Measurements from ENCODE around the gene ARL4D.

The ARL4D gene, protein sequence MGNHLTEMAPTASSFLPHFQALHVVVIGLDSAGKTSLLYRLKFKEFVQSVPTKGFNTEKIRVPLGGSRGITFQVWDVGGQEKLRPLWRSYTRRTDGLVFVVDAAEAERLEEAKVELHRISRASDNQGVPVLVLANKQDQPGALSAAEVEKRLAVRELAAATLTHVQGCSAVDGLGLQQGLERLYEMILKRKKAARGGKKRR

DNA sequence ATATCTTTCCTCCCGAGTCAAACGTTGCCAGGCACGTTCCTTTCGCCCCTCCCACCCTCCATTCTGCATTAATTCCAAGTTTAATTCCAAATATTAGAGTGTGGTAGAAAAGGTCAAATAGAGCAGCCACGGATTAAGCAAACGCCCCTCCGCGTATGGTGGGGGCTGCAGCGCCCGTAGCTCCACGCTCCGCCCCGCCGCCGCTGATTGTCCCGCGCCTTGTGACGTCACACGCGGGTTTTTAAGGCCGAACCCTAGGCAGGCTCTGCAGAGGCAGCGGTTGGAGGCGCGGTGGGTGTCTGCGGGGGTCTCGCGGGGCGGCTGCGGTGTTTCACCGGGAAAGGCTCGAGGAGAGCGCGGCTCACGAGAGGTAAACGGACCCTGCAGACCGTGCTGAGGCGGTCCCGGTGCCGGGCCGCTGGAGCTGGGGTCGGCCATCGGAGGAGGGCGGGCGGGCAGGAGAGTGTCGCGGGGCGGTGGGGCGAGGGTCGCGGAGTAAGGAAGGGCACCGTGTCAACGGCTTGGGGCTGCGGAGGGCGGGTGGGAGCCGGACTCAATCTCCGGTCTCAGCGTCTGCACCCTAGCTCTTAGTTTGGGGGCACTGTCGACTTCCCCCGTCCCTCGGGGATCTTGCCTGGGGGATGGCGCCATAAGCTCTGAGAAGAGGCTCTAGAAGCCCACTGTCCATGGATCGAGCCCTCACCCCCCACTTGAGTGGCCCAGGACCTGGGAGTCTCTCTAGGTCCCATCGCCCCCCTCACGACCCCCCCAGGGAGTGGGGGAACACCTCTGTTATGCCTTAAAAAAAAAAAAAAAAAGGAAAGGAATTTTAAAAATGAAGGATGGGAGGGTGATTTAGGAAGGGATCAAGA, at the start of gene ARL4D:
Gene ARL4D (plus strand): TSS at position 270 of the 872 bp plus-strand sequence. CDS start 740 bp downstream, outside the sequence.
- peak; percentile 55 for DNase-seq (ENCODE audit: low read depth)
- in situ Hi-C loops (cut with HindIII; ENCODE audit: low sequenced_read_pairs), result loop anchor here (5.0 kb wide), 1 partner anchor 58 kb away; no protein-coding TSS in a partner anchor
- TF ChIP-seq, protein P1, sequence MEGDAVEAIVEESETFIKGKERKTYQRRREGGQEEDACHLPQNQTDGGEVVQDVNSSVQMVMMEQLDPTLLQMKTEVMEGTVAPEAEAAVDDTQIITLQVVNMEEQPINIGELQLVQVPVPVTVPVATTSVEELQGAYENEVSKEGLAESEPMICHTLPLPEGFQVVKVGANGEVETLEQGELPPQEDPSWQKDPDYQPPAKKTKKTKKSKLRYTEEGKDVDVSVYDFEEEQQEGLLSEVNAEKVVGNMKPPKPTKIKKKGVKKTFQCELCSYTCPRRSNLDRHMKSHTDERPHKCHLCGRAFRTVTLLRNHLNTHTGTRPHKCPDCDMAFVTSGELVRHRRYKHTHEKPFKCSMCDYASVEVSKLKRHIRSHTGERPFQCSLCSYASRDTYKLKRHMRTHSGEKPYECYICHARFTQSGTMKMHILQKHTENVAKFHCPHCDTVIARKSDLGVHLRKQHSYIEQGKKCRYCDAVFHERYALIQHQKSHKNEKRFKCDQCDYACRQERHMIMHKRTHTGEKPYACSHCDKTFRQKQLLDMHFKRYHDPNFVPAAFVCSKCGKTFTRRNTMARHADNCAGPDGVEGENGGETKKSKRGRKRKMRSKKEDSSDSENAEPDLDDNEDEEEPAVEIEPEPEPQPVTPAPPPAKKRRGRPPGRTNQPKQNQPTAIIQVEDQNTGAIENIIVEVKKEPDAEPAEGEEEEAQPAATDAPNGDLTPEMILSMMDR (IDR thresholded peaks at IDR 0.05; ENCODE audit: low read depth, low read length, missing control alignments), result no peak
- H3K4me3 ChIP-seq (ENCODE audit: low read depth, low read length), result peak within 1 kb of the TSS; percentile 92

DNA sequence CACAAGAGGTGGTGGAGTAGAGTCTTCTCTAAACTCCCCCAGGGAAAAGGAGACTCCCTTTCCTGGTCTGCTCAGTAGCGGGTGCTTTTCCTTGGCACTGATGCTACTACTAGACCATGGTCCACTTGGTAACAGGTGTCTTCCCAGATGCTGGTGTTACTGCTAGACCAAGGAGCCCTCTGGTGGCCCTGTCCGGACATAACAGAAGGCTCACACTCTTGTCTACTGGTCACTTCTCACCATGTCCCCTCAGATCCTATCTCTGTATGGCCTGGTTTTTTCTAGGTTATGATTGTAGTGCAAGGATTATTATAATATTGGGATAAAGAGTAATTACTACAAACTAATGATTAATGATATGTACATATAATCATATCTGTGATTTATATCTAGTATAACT, 49.7 kb upstream of the ARL4D start:
- in situ Hi-C loops (cut with HindIII; ENCODE audit: low sequenced_read_pairs), result no loop called here
- DNase-seq (ENCODE audit: low read depth), result no peak
- TF ChIP-seq, protein P1 (IDR thresholded peaks at IDR 0.05; ENCODE audit: low read depth, low read length, missing control alignments), result no peak
- no peak overlapping the region for H3K4me3 ChIP-seq (ENCODE audit: low read depth, low read length)

DNA sequence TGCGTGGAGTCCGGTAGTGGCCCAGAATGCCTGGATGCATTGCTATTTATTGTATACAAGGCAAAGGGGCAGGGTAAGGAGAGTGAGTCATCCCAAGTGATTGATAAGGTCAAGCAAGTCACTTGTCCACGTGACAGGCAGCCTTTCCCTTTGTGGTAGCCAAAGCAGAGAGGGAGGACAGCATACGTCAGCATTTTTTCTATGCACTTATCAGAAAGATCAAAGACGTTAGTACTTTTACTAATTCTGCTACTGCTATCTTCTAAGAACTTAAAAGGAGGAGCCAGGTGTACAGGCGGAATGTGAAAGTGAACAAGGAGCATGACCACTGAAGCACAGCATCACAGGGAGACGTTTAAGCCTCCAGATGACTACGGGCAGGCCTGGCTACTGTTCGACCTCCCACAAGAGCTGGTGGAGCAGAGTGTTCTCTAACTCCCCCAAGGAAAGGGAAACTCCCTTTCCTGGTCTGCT, 47.9 kb upstream of the ARL4D start:
- no peak for DNase-seq (ENCODE audit: low read depth)
- in situ Hi-C loops (cut with HindIII; ENCODE audit: low sequenced_read_pairs), result no loop called here
- H3K4me3 ChIP-seq (ENCODE audit: low read depth, low read length), result no peak overlapping the region
- TF ChIP-seq, protein P1 (IDR thresholded peaks at IDR 0.05; ENCODE audit: low read depth, low read length, missing control alignments), result no peak

DNA sequence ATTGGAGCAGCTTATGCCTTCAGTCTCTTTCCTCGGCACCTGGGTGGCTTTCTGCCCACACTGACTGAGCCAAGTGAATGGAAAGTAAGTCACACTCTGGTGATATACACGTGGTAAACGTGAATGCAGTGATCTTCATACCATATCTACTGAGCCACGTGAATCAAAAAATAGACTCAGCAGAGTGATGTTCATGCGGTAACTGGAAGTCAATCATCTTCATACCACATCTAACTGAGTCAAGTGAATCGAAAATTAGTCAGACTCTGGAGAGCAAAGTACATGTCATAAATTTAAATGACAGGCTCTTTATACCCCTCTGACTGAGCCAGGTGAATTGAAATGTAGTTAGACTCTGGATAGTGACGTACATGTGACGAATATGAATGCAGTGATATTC, 47.1 kb upstream of the ARL4D start:
- in situ Hi-C loops (cut with HindIII; ENCODE audit: low sequenced_read_pairs), result no loop called here
- TF ChIP-seq, protein P1 (IDR thresholded peaks at IDR 0.05; ENCODE audit: low read depth, low read length, missing control alignments), result no peak
- H3K4me3 ChIP-seq (ENCODE audit: low read depth, low read length), result no peak overlapping the region
- DNase-seq (ENCODE audit: low read depth), result no peak

DNA sequence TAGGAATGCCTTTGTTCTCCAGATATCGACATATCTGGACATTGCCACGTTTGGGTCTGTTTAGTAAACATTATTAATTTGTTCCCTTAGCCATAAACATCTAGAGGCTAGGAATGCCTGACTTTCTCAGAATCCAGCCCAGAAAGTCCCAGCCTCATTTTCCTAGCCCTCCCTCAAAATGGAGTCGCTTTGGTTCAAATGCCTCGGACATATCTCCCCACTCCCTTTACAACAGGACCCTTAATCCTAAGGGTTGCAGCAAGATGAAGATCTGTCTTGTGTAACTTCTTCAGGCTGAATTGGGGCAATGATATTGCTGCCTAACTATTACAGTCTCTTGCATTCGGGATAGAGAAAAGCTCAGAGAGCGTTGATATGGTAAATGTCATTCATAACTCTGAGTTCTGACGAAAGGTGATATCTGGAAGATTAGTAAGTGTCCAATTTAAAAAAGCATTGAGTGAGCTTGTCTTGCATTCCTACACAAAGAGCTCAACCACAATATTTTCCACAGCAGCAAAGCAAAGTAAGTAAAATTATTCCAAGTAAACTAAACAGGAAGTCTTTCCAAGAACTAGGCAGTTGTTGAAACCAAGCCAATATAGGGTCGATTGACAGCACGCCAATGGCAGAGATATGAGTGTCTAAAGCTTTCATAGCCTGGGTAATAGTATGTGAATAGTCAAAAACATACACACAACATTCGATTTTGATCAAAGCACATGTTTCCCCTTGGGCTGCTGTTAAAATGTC, 46.0 kb upstream of the ARL4D start:
- in situ Hi-C loops (cut with HindIII; ENCODE audit: low sequenced_read_pairs), result no loop called here
- DNase-seq (ENCODE audit: low read depth), result no peak
- TF ChIP-seq, protein P1 (IDR thresholded peaks at IDR 0.05; ENCODE audit: low read depth, low read length, missing control alignments), result no peak

DNA sequence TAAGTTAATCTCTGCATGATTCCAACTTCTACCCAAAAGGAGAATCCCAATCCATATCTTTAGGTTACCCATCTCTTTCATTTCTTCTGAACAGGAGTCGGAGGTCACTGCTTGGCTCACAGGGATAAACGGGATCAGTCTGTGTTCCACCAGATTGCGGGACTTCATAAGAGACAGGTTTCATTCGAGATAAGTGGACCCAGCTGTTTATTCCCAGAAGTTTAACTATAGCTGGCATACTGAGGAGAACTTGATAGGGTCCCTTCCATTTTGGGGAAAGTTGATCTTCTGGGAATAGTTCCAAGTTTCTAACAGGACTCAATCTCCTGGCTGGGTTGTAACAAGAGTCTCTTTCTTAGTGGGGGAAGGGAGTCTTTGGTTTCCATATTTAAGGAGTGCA, 45.4 kb upstream of the ARL4D start:
- TF ChIP-seq, protein P1 (IDR thresholded peaks at IDR 0.05; ENCODE audit: low read depth, low read length, missing control alignments), result no peak
- in situ Hi-C loops (cut with HindIII; ENCODE audit: low sequenced_read_pairs), result no loop called here
- DNase-seq (ENCODE audit: low read depth), result no peak
- H3K4me3 ChIP-seq (ENCODE audit: low read depth, low read length), result no peak overlapping the region

More for the DNA sequence above, 46.0 kb upstream of the ARL4D start:
- no peak overlapping the region for H3K4me3 ChIP-seq (ENCODE audit: low read depth, low read length)
